ENCODE results near the gene GNG12. TPM values are rescaled to one million over a fixed set of nuclear protein-coding genes. Genes with fewer than 3 reads are reported as not detected.

The GNG12 gene
- total RNA-seq, 1 donor from 2014 or later: 40.5 TPM

DNA sequence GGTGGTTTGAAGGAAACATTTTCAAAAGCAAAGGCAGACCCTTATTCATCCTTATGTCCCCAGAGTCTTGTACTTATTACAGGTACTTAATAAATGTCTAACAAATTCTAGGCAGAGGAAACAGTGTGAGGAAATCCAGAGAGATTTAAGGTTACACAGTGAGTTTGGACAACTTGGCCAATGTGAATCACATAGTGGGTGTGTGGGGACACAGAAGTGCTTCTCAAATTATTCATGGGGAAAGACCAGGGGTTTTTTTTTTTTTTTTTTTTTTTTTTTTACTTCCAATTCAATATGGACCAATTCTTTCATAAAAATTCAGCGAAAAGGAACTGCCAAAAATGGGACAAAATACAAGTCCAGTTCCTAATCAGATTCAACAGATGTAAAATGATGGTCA lies 15.1 kb downstream of the GNG12 start:
- TF ChIP-seq CTCF (IDR thresholded peaks at IDR 0.05; ENCODE audit: unreplicated experiment): no peak
- peaks cover 13% of the 10 kb centered on the region for H3K36me3 Mint-ChIP-seq
- no peak for DNase-seq (ENCODE audit: low spot score in 2 of 2, unreplicated experiment in 2 of 2)
- H3K4me1 Mint-ChIP-seq: peaks cover 15% of the 10 kb centered on the region
- no peaks in the 10 kb centered on the region for H3K27me3 Mint-ChIP-seq (ENCODE audit: low read depth)
- H3K9me3 Mint-ChIP-seq: no peaks in the 10 kb centered on the region
- no peak overlapping the region for H3K4me3 Mint-ChIP-seq
- H3K27ac Mint-ChIP-seq: no peak overlapping the region

DNA sequence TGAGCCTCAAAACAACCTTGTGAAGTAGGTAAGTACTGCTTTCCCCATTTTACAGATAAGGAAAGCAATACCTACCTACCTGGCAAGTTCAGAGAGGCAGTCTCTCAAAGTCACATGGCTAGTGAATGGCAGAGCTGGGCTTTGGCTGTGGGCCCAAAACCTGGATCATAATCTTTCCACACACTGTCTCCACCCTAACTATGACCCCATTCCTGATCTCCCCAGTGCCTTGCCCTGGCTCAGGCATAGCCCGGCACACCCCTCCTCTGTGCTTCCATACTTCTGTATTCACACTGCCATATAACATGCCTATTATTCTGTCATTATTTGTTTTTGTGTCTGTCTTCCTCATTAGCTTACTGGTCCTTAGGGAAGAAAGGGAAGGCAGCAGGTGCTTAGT lies 15.9 kb downstream of the GNG12 start:
- Mint-ChIP-seq H3K27ac (no peak overlapping the region), H3K9me3 (no peaks in the 10 kb centered on the region), H3K4me1 (peaks cover 15% of the 10 kb centered on the region), H3K27me3 (ENCODE audit: low read depth) (no peaks in the 10 kb centered on the region), H3K36me3 (peaks cover 13% of the 10 kb centered on the region), H3K4me3 (no peak overlapping the region)
- DNase-seq (ENCODE audit: low spot score in 2 of 2, unreplicated experiment in 2 of 2): no peak
- TF ChIP-seq CTCF (IDR thresholded peaks at IDR 0.05; ENCODE audit: unreplicated experiment): no peak

DNA sequence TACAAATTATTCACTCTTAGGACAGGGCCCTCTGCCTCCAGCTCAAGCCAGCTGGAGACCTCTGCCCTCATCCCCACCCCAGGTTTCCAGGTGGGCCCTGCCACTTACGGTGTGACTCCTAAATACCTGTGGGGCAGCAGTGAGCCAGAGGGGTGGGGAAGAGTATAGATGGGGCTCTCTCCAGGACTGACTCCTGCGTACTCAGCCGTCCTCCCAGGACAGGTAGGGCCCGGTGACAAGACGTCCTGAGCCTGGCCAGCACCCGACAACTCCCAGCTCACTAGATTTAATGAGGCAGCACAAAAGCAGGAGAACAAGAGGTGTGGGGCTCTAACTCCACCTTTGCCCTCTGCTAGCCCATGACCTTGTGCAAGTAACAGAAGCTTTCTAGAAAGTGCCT lies 16.8 kb downstream of the GNG12 start:
- H3K9me3 Mint-ChIP-seq: no peaks in the 10 kb centered on the region
- no peak for DNase-seq (ENCODE audit: low spot score in 2 of 2, unreplicated experiment in 2 of 2)
- no peak for TF ChIP-seq CTCF (IDR thresholded peaks at IDR 0.05; ENCODE audit: unreplicated experiment)
- H3K27ac Mint-ChIP-seq: no peak overlapping the region
- H3K4me1 Mint-ChIP-seq: peaks cover 15% of the 10 kb centered on the region
- peaks cover 13% of the 10 kb centered on the region for H3K36me3 Mint-ChIP-seq
- H3K4me3 Mint-ChIP-seq: no peak overlapping the region
- H3K27me3 Mint-ChIP-seq (ENCODE audit: low read depth): no peaks in the 10 kb centered on the region

GRCh38 chr1:67816095-67816475 lies 17.2 kb downstream of the GNG12 start:
- Mint-ChIP-seq H3K4me1 (peaks cover 15% of the 10 kb centered on the region), H3K27ac (no peak overlapping the region), H3K4me3 (no peak overlapping the region), H3K9me3 (no peaks in the 10 kb centered on the region), H3K36me3 (peaks cover 13% of the 10 kb centered on the region), H3K27me3 (ENCODE audit: low read depth) (no peaks in the 10 kb centered on the region)
- no peak for TF ChIP-seq CTCF (IDR thresholded peaks at IDR 0.05; ENCODE audit: unreplicated experiment)
- no peak for DNase-seq (ENCODE audit: low spot score in 2 of 2, unreplicated experiment in 2 of 2)

GRCh38 chr1:67815303-67816094 lies 17.8 kb downstream of the GNG12 start:
- no peaks in the 10 kb centered on the region for H3K9me3 Mint-ChIP-seq
- H3K36me3 Mint-ChIP-seq: peaks cover 13% of the 10 kb centered on the region
- peak overlapping the region; percentile 28 for H3K27ac Mint-ChIP-seq
- H3K4me1 Mint-ChIP-seq: peaks cover 15% of the 10 kb centered on the region
- no peak overlapping the region for H3K4me3 Mint-ChIP-seq
- DNase-seq (ENCODE audit: low spot score in 2 of 2, unreplicated experiment in 2 of 2): no peak
- no peak for TF ChIP-seq CTCF (IDR thresholded peaks at IDR 0.05; ENCODE audit: unreplicated experiment)
- no peaks in the 10 kb centered on the region for H3K27me3 Mint-ChIP-seq (ENCODE audit: low read depth)
